Left renal pelvis (tissue), 4 donors: ENCODE results near the gene VPS13D. TPM values are rescaled to one million over a fixed set of nuclear protein-coding genes. Genes with fewer than 3 reads are reported as not detected.

Experiments used
- DNase-seq, 4 donors: peaks; one replicate each; pipeline ENCODE4 v3.0.0-alpha.2; 2013; ENCODE audit warnings: low read depth in 4 of 4, low spot score in 3 of 4
- polyA plus RNA-seq, 4 donors: library from polyadenylated mRNA; unstranded; fragments of 120-200 nt; gene quantifications; one replicate each; pipeline ENCODE4 v1.2.1, GENCODE V29; 2013; ENCODE audit not compliant: insufficient read length in 4 of 4

The VPS13D gene
- polyA plus RNA-seq, 4 donors = 28.6 to 32.3 (median 30.4) TPM

- DNase-seq = no peak
Measured at GRCh38 chr1:12333036-12333785, 103.4 kb downstream of the VPS13D start.

GRCh38 chr1:12335815-12336214, 106.0 kb downstream of the VPS13D start:
- no peak for DNase-seq

- DNase-seq = no peak
Measured at GRCh38 chr1:12336413-12336812, 106.6 kb downstream of the VPS13D start.

GRCh38 chr1:12338017-12338416, 108.2 kb downstream of the VPS13D start:
- no peak for DNase-seq

- no peak for DNase-seq
Measured at GRCh38 chr1:12338823-12339222, 109.0 kb downstream of the VPS13D start.

GRCh38 chr1:12339396-12339795, 109.6 kb downstream of the VPS13D start:
- no peak for DNase-seq

- no peak for DNase-seq
Measured at GRCh38 chr1:12339811-12340543, 110.1 kb downstream of the VPS13D start.

GRCh38 chr1:12340544-12340930, 110.7 kb downstream of the VPS13D start:
- DNase-seq = no peak

- DNase-seq = no peak
Measured at GRCh38 chr1:12341667-12342066, 111.8 kb downstream of the VPS13D start.

GRCh38 chr1:12342401-12343003, 112.7 kb downstream of the VPS13D start:
- no peak for DNase-seq

GRCh38 chr1:12343823-12344487, 114.1 kb downstream of the VPS13D start:
- no peak for DNase-seq

- no peak for DNase-seq
Measured at GRCh38 chr1:12344596-12345349, 114.9 kb downstream of the VPS13D start.

GRCh38 chr1:12345350-12346217, 115.8 kb downstream of the VPS13D start:
- DNase-seq = no peak

GRCh38 chr1:12346483-12347151, 116.8 kb downstream of the VPS13D start:
- no peak for DNase-seq

- no peak for DNase-seq
Measured at GRCh38 chr1:12348113-12348512, 118.3 kb downstream of the VPS13D start.

- DNase-seq = no peak
Measured at GRCh38 chr1:12353981-12354380, 124.2 kb downstream of the VPS13D start.

- DNase-seq = no peak
Measured at GRCh38 chr1:12356004-12356890, 126.4 kb downstream of the VPS13D start.

- no peak for DNase-seq
Measured at GRCh38 chr1:12358499-12358898, 128.7 kb downstream of the VPS13D start.
